Uterus (tissue), 2 donors: ENCODE data around the gene FMOD.

Source experiments
- POLR2A ChIP-seq, 2 donors: fragments of 450-650 bp; IDR thresholded peaks; one replicate each; pipeline ENCODE4 v1.6.1; 2016; ENCODE audit warnings: antibody characterized with exemption in 2 of 2, mild to moderate bottlenecking in 1 of 2, moderate library complexity in 1 of 2
- TF ChIP-seq, protein P1 (sequence below), 4 experiments: fragments of 200-600 bp in 2 of 4; fragments of 450-650 bp in 2 of 4; sonication (generic) in 2 of 4; IDR thresholded peaks; one replicate each; pipeline ENCODE4 v1.5.1; 2016 to 2019; ENCODE audit warnings: antibody characterized with exemption in 4 of 4, mild to moderate bottlenecking in 2 of 4, moderate library complexity in 1 of 4

DNA sequence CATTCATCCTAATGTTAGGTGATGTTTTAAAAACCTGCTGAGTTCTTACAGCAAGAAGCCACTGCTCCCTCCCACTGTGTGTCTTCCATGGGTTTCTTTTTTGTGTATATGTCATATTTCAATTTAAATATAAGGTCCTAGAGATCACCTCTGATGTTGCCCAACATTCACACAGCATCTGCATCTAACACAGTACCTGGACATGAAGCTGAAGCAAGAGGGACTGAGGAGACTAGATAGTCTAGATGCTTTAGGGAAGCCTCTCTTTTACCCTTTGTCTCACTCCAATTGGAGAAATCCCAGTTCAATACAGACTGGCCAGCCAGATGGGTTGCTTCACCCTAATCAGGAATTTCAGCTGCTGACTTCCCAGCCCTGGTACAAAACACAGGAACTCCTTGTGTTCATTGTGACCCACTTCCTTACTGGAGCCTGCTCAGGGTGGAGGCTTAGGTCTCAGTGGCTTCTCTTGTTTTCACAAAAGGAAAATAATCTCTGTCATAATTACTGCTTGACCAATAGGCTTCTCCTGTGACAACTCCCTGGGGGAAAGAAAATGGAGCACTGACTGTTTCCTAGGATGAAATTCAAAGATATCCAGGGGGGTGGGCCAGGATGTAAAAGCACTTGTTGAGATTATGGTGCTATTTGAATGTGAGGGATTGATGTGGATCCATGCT lies 28.3 kb downstream of the FMOD start:
- TF ChIP-seq, protein P1, sequence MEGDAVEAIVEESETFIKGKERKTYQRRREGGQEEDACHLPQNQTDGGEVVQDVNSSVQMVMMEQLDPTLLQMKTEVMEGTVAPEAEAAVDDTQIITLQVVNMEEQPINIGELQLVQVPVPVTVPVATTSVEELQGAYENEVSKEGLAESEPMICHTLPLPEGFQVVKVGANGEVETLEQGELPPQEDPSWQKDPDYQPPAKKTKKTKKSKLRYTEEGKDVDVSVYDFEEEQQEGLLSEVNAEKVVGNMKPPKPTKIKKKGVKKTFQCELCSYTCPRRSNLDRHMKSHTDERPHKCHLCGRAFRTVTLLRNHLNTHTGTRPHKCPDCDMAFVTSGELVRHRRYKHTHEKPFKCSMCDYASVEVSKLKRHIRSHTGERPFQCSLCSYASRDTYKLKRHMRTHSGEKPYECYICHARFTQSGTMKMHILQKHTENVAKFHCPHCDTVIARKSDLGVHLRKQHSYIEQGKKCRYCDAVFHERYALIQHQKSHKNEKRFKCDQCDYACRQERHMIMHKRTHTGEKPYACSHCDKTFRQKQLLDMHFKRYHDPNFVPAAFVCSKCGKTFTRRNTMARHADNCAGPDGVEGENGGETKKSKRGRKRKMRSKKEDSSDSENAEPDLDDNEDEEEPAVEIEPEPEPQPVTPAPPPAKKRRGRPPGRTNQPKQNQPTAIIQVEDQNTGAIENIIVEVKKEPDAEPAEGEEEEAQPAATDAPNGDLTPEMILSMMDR (IDR thresholded peaks at IDR 0.05) = no peak
- TF ChIP-seq POLR2A (IDR thresholded peaks at IDR 0.05) = no peak
